HTR-8/SVneo (cell line): ENCODE measurements around the gene FAM72C.
"Not testable (repeated sequence)": the region's sequence is repeated elsewhere in the genome, so short reads cannot be mapped to it uniquely, and the experiment has no call there.

ENCODE experiments used
- DNase-seq: peaks from one replicate; pipeline ENCODE4 v3.0.0; 2011; ENCODE audit warnings: low spot score, mixed read lengths; ENCODE audit not compliant: insufficient read length
- FAIRE-seq: peaks from 2 replicates; lab custom pipeline; 2011; peaks lifted over from hg19 to GRCh38; lab: Jason Lieb, UNC

The FAM72C gene

GRCh38 chr1:143988602-143989426 lies 17.0 kb upstream of the FAM72C start:
- not testable (repeated sequence) for FAIRE-seq, DNase-seq

- DNase-seq, FAIRE-seq: not testable (repeated sequence)
These were observed 16.1 kb upstream of the FAM72C start for GRCh38 chr1:143987868-143988267.

- FAIRE-seq, DNase-seq: not testable (repeated sequence)
These were observed 13.1 kb upstream of the FAM72C start for GRCh38 chr1:143984721-143985473.

- FAIRE-seq = not testable (repeated sequence)
These were observed 2.6 kb upstream of the FAM72C start for GRCh38 chr1:143974416-143974815.

GRCh38 chr1:143973876-143974414 lies 2.2 kb upstream of the FAM72C start:
- not testable (repeated sequence) for DNase-seq, FAIRE-seq

More at GRCh38 chr1:143974416-143974815, 2.6 kb upstream of the FAM72C start:
- DNase-seq = not testable (repeated sequence)

GRCh38 chr1:143972753-143973326 lies 1.1 kb upstream of the FAM72C start:
- not testable (repeated sequence) for FAIRE-seq

GRCh38 chr1:143965860-143966259 lies 5.9 kb downstream of the FAM72C start:
- not testable (repeated sequence) for FAIRE-seq, DNase-seq

More at GRCh38 chr1:143972753-143973326, 1.1 kb upstream of the FAM72C start:
- DNase-seq = not testable (repeated sequence)

- not testable (repeated sequence) for FAIRE-seq, DNase-seq
These were observed 7.5 kb downstream of the FAM72C start for GRCh38 chr1:143964294-143964693.

- FAIRE-seq, DNase-seq: not testable (repeated sequence)
These were observed 15.9 kb downstream of the FAM72C start for GRCh38 chr1:143955930-143956329.

GRCh38 chr1:143952913-143953312 lies 18.9 kb downstream of the FAM72C start:
- not testable (repeated sequence) for FAIRE-seq, DNase-seq

- not testable (repeated sequence) for FAIRE-seq, DNase-seq
These were observed 20.0 kb downstream of the FAM72C start for GRCh38 chr1:143951485-143952391.

- not testable (repeated sequence) for DNase-seq, FAIRE-seq
These were observed 24.0 kb downstream of the FAM72C start for GRCh38 chr1:143947749-143948148.

GRCh38 chr1:143945253-143945652 lies 26.5 kb downstream of the FAM72C start:
- DNase-seq, FAIRE-seq: not testable (repeated sequence)

- FAIRE-seq, DNase-seq: not testable (repeated sequence)
These were observed 27.1 kb downstream of the FAM72C start for GRCh38 chr1:143944576-143945240.

- not testable (repeated sequence) for DNase-seq, FAIRE-seq
These were observed 28.3 kb downstream of the FAM72C start for GRCh38 chr1:143943319-143943978.

GRCh38 chr1:143942238-143942860 lies 29.4 kb downstream of the FAM72C start:
- FAIRE-seq, DNase-seq: not testable (repeated sequence)

GRCh38 chr1:143939666-143940065 lies 32.1 kb downstream of the FAM72C start:
- FAIRE-seq, DNase-seq: not testable (repeated sequence)
